GM21515 (cell line): Measurements from ENCODE around the gene MADD.
A peak's percentile ranks its signal among the peaks of the same experiment; 100 is the strongest.

Experiments
- ATAC-seq: cut with Tn5 transposase; IDR thresholded peaks from one replicate; pipeline ENCODE4 v1.9.1; 2021; ENCODE audit not compliant: unreplicated experiment

MADD gene

GRCh38 chr11:47269829-47270305, at the start of gene MADD:
Gene MADD, plus strand, starts transcription at chr11:47270133.
- peak; percentile 69 for ATAC-seq

- no peak for ATAC-seq
These were observed 49.5 kb upstream of the MADD start for GRCh38 chr11:47220401-47220821.

- ATAC-seq: no peak
These were observed 47.2 kb upstream of the MADD start for GRCh38 chr11:47222696-47223095.

GRCh38 chr11:47225552-47226400, 44.2 kb upstream of the MADD start:
- ATAC-seq: peak; percentile 90

- ATAC-seq: no peak
These were observed 40.8 kb upstream of the MADD start for GRCh38 chr11:47229161-47229560.

GRCh38 chr11:47233051-47233450, 36.9 kb upstream of the MADD start:
- no peak for ATAC-seq

GRCh38 chr11:47233989-47234668, 35.8 kb upstream of the MADD start:
- ATAC-seq: no peak

- no peak for ATAC-seq
These were observed 35.2 kb upstream of the MADD start for GRCh38 chr11:47234669-47235100.

GRCh38 chr11:47235163-47235562, 34.8 kb upstream of the MADD start:
- ATAC-seq: no peak

- ATAC-seq: no peak
These were observed 33.5 kb upstream of the MADD start for GRCh38 chr11:47236482-47236881.

- ATAC-seq: no peak
These were observed 30.1 kb upstream of the MADD start for GRCh38 chr11:47239852-47240251.

GRCh38 chr11:47241841-47242301, 28.1 kb upstream of the MADD start:
- no peak for ATAC-seq

GRCh38 chr11:47242596-47243192, 27.2 kb upstream of the MADD start:
- no peak for ATAC-seq

- ATAC-seq: no peak
These were observed 26.5 kb upstream of the MADD start for GRCh38 chr11:47243454-47243853.

GRCh38 chr11:47244448-47245350, 25.2 kb upstream of the MADD start:
- no peak for ATAC-seq

- no peak for ATAC-seq
These were observed 24.1 kb upstream of the MADD start for GRCh38 chr11:47245611-47246357.

GRCh38 chr11:47247502-47247901, 22.4 kb upstream of the MADD start:
- ATAC-seq: no peak

- ATAC-seq: peak; percentile 38
These were observed 21.6 kb upstream of the MADD start for GRCh38 chr11:47248304-47248663.

- ATAC-seq: peak; percentile 87
These were observed 21.1 kb upstream of the MADD start, which contains the start of gene ACP2 for GRCh38 chr11:47248664-47249377. Gene ACP2, minus strand, starts transcription at chr11:47248814. Its CDS starts 25 bp downstream, at chr11:47248789.
